Upper lobe of left lung (tissue), 4 donors: ENCODE results near the gene RNF123.

ENCODE experiments used
- EP300 ChIP-seq, 4 donors: sonication (generic); formaldehyde crosslinking; IDR thresholded peaks; one replicate each; pipeline ENCODE4 v1.5.1; 2017; ENCODE audit warnings: antibody characterized with exemption in 4 of 4, control low read depth in 2 of 4
- TF ChIP-seq, protein P1 (sequence below), 6 experiments: fragments of 450-650 bp in 4 of 6; fragments of 200-600 bp in 2 of 6; sonication (generic) in 2 of 6; IDR thresholded peaks; one replicate each; pipeline ENCODE4 v1.5.1; 2016 to 2019; ENCODE audit warnings: antibody characterized with exemption in 6 of 6

DNA sequence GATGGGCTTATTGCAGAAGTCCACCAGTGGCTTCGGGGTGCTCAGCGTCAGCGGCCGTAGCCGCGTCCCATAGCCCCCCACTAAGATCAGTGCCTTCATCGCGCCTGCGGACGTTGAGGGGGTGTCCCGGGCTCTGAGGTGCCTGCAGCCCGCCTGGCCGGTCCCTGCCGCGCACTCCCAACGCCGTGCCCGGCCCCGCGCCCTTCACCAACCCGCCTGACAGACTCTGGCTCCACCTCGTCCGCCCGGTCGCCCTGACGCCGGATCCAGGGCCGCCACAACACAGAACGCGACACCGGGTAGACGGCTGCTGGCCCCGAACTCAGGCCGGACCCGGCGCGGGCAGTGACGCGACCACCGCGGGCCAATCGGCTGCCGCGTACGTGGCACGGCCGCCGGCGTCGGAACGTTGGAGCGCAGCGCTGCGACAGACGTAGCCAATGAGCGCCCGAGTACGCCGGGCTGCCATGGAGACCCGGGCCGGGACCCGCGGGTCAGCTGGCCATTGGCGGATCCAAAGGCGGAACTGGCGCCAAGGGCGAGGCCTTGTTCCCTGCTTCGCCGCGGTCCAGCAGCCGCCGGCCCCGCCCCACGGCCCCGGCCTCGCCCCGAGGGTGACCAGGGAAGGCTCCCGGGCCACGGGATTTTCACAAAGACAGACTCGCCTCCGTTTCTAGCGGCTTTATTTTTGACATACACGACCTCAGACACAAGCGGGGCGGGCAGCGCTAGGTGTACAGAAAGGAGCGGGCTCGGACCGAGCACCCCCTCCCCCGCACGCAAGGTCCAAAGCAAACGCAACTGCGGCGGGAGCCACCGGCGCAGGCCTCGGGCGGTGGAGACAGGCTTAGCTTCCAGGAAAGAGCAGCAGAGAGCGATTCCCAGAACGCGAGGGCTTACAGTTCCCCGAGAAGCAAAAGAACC lies 34.5 kb downstream of the RNF123 start, which contains the start of gene GMPPB:
- TF ChIP-seq, protein P1, sequence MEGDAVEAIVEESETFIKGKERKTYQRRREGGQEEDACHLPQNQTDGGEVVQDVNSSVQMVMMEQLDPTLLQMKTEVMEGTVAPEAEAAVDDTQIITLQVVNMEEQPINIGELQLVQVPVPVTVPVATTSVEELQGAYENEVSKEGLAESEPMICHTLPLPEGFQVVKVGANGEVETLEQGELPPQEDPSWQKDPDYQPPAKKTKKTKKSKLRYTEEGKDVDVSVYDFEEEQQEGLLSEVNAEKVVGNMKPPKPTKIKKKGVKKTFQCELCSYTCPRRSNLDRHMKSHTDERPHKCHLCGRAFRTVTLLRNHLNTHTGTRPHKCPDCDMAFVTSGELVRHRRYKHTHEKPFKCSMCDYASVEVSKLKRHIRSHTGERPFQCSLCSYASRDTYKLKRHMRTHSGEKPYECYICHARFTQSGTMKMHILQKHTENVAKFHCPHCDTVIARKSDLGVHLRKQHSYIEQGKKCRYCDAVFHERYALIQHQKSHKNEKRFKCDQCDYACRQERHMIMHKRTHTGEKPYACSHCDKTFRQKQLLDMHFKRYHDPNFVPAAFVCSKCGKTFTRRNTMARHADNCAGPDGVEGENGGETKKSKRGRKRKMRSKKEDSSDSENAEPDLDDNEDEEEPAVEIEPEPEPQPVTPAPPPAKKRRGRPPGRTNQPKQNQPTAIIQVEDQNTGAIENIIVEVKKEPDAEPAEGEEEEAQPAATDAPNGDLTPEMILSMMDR (IDR thresholded peaks at IDR 0.05): peak in 2 of 6 experiments; percentile 7 to 13
- TF ChIP-seq EP300 (IDR thresholded peaks at IDR 0.05): no peak
